IPS-15b (cell line): ENCODE results near the gene FAM3C.

Source experiments
- H3K27me3 ChIP-seq: one replicate; pipeline ENCODE4 v1.6.1; 2013; ENCODE audit warnings: low read length; ENCODE audit not compliant: control insufficient read depth, insufficient read depth
- H3K36me3 ChIP-seq: one replicate; pipeline ENCODE4 v1.6.1; 2013; ENCODE audit warnings: low read length; ENCODE audit not compliant: control insufficient read depth, insufficient read depth
- H3K4me1 ChIP-seq: one replicate; pipeline ENCODE4 v1.6.1; 2013; ENCODE audit warnings: mild to moderate bottlenecking, low read length; ENCODE audit not compliant: control insufficient read depth, insufficient read depth
- H3K4me3 ChIP-seq: one replicate; pipeline ENCODE4 v1.5.1; 2013; ENCODE audit warnings: low read depth, low read length
- H3K9ac ChIP-seq: one replicate; pipeline ENCODE4 v1.6.1; 2013; ENCODE audit warnings: low read depth, mild to moderate bottlenecking, low read length
- H3K9me3 ChIP-seq: one replicate; pipeline ENCODE4 v1.6.1; 2013; ENCODE audit warnings: mild to moderate bottlenecking, low read length; ENCODE audit not compliant: control insufficient read depth, insufficient read depth

The FAM3C gene

DNA sequence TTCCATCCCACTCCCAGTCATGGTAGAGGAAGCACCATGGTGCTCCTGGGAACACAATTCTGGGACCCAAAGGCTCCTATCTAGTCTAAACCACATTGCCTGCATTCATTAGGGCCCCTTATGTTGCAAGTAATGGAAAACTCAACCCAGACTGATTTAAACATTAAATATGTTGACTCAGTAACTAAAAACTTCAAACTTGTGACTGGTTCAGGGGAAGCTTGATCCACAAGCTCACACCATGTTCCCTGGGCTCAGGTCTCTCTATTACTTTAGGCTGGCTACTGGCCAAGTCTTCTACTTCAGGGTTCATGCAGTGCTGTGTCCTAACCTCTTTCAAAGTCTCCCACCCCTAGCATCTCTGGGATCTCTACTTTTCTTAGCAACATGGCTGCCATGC, 54.2 kb downstream of the FAM3C start:
- Histone ChIP-seq H3K27me3 (no peaks in the 10 kb centered on the region), H3K9ac (no peak overlapping the region), H3K9me3 (no peaks in the 10 kb centered on the region), H3K4me1 (no peaks in the 10 kb centered on the region), H3K36me3 (no peaks in the 10 kb centered on the region), H3K4me3 (no peak overlapping the region)

DNA sequence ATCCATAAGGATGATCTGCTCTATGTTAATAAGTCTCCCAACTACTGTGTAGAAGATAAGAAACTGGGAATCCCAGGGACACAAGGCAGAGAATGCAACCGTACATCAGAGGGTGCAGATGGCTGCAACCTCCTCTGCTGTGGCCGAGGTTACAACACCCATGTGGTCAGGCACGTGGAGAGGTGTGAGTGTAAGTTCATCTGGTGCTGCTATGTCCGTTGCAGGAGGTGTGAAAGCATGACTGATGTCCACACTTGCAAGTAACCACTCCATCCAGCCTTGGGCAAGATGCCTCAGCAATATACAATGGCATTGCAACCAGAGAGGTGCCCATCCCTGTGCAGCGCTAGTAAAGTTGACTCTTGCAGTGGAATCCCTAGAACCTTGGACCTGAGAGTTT, 57.0 kb downstream of the FAM3C start:
- no peaks in the 10 kb centered on the region for H3K36me3 ChIP-seq
- no peak overlapping the region for H3K4me3 ChIP-seq
- H3K9me3 ChIP-seq: no peaks in the 10 kb centered on the region
- no peaks in the 10 kb centered on the region for H3K4me1 ChIP-seq
- H3K9ac ChIP-seq: no peak overlapping the region
- no peaks in the 10 kb centered on the region for H3K27me3 ChIP-seq

DNA sequence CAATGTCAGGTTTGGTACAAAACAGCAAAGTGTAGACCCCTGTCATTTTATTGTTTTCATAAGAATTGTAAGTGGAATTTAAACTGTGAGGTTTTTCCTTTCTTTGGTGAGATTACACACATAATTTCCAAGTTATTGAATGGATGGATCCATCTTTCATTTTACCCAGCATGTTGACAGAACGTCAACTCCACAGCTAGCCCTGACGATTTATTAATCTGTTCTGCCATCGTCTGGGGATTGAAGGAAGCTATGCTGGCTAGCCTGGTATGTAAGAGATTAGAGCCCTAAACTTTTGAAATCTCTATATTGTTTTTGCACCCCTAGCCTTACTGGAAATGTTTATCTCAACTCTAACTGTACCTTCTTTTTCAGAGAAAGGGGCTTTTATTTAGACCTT, 58.7 kb downstream of the FAM3C start:
- no peaks in the 10 kb centered on the region for H3K9me3 ChIP-seq
- H3K4me1 ChIP-seq: no peaks in the 10 kb centered on the region
- no peak overlapping the region for H3K9ac ChIP-seq
- no peak overlapping the region for H3K4me3 ChIP-seq
- no peaks in the 10 kb centered on the region for H3K36me3 ChIP-seq
- H3K27me3 ChIP-seq: no peaks in the 10 kb centered on the region

DNA sequence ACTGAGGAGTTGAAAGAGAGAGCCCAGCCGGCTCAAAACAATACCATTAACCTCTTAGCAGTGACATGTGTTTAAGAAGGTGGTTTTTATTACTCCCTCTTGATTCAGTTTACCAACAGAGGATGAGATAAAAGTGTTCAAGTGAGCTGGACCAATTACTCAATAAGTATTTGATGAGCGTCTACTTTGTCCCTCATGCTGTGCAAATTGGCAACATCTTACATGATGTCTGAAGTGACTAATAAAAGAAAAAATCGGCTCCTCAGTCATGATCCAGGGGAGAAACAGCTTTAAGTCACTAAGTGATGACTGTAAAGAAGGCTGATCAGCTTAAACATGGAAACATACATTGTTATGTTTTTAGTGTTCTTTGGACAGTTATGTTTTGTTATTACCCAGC, 59.5 kb downstream of the FAM3C start:
- Histone ChIP-seq H3K4me3 (no peak overlapping the region), H3K27me3 (peaks cover 8% of the 10 kb centered on the region), H3K4me1 (no peaks in the 10 kb centered on the region), H3K9me3 (no peaks in the 10 kb centered on the region), H3K36me3 (no peaks in the 10 kb centered on the region), H3K9ac (no peak overlapping the region)

DNA sequence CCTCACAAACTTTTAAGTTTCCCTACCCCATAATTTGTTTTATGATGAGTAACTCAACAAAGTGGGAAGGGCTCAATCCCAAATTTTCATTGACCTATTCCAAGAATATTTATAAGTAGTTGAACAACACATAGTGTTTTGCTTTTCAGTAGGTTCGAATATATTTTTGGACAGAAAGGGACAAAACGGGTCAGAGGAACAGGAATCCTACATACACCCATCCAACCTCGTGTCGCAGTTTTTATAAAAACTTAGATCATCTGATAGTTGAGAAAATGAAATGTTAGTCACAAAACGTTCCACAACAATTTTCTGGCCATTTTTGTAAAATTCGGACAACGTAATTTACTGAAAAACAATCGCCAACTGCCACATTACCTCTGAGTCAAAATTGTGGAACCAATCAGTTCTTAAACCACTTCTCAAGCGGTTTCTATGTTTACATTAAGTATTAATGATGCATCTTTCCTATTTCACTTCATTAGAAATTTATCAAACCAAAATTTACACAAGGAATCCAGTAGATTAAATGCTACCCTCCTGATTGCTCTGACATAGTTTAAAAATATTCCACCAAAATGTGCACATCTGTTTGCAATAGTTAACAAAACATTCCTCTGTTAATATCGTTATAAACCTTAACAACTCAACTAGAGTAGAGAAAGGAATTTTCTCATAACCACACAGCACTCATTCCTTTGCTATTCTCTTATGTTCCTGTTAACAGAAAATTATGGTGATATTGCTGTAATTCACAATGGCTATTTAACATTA, 61.0 kb downstream of the FAM3C start:
- H3K9ac ChIP-seq: no peak overlapping the region
- no peak overlapping the region for H3K4me3 ChIP-seq
- H3K27me3 ChIP-seq: peaks cover 23% of the 10 kb centered on the region
- H3K36me3 ChIP-seq: no peaks in the 10 kb centered on the region
- H3K4me1 ChIP-seq: no peaks in the 10 kb centered on the region
- H3K9me3 ChIP-seq: no peaks in the 10 kb centered on the region

DNA sequence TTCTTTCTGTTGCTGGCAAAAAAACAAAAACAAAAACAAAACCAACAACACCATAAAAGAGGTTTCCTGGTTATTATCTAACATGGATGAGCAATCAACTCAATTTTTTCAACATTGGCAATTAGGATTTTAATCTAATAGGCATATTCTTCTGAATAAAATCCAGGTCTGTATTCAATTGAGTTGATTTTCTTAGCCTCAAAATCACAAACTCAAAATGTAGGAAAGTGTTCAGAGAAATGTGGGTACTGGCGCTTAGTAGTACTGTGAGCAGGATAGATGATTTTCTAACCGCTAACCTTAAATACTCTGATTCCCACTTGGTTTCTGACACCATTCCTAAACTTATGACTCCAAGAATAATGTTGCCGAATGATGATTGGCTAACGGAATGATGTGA, 61.7 kb downstream of the FAM3C start:
- no peak overlapping the region for H3K4me3 ChIP-seq
- H3K4me1 ChIP-seq: no peaks in the 10 kb centered on the region
- H3K36me3 ChIP-seq: no peaks in the 10 kb centered on the region
- H3K9ac ChIP-seq: no peak overlapping the region
- peaks cover 30% of the 10 kb centered on the region for H3K27me3 ChIP-seq
- H3K9me3 ChIP-seq: no peaks in the 10 kb centered on the region

DNA sequence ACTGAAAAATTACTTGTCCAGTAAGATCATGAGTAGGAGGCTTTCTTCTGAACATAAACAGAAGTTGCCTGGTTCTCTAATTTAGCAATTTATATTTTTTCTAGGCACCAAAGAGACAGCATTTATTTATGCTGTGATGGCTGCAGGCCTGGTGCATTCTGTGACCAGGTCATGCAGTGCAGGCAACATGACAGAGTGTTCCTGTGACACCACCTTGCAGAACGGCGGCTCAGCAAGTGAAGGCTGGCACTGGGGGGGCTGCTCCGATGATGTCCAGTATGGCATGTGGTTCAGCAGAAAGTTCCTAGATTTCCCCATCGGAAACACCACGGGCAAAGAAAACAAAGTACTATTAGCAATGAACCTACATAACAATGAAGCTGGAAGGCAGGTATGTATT, 64.5 kb downstream of the FAM3C start:
- H3K4me3 ChIP-seq: no peak overlapping the region
- H3K4me1 ChIP-seq: no peaks in the 10 kb centered on the region
- H3K9me3 ChIP-seq: no peaks in the 10 kb centered on the region
- peaks cover 48% of the 10 kb centered on the region for H3K27me3 ChIP-seq
- no peak overlapping the region for H3K9ac ChIP-seq
- H3K36me3 ChIP-seq: no peaks in the 10 kb centered on the region

DNA sequence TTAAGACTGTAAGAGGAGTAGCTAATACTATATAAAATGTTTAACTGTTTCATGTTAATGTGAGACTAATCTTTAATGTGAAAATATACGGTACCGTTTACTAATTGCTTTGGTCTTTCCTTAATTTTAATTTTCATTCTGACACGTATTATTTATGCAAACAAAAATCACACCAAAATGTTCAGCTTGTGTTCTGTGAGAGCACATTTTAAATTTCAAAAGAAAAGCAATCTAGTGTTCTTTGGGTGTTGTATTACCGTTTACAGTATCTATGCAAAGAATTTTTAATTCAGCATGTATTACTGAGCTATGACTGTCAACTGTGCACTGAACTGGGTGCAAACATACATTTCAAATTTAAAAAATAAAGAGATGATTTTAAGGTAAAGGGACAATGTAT, 65.1 kb downstream of the FAM3C start:
- no peaks in the 10 kb centered on the region for H3K4me1 ChIP-seq
- H3K9ac ChIP-seq: no peak overlapping the region
- H3K4me3 ChIP-seq: peak overlapping the region; percentile 73
- H3K36me3 ChIP-seq: no peaks in the 10 kb centered on the region
- H3K27me3 ChIP-seq: peaks cover 48% of the 10 kb centered on the region
- no peaks in the 10 kb centered on the region for H3K9me3 ChIP-seq

DNA sequence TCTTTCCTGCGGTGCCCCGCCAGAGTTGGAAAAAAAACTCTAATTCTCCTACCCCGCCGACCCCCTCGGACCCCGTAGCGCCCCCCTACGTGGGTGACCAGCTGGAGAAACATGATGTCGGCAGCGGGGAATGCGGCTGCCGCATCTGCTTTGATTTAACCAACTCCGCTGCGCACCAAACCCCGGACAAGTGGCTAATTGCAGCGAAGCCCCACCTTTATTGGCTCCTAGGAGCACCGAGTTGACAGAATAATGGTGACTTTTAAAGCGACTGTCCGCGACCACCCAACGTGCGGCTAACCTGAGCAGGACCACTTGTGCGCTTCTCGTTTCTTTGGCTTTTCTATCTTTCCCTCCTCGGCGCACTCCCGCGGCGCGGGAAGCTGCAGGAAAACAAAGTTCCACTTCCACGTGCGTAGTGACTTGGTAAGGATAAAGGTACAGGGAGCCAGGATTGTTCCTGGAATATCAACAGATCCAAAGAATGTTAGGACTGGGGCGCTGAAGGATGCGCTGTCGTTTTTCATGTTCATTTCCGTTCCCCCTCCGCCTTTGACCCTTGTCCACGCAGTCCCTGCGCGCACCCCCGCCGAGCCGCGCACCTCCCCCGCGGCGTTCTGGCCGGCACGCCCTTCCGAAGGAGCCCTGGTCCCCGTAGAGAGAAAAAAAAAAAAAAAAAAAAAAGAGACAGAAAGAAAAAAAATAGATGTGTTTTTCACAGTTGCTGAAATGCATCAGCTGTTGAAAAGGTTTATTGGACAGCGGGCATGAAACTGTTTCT, 65.9 kb downstream of the FAM3C start:
- H3K4me1 ChIP-seq: no peaks in the 10 kb centered on the region
- peak overlapping the region; percentile 73 for H3K4me3 ChIP-seq
- no peaks in the 10 kb centered on the region for H3K36me3 ChIP-seq
- no peaks in the 10 kb centered on the region for H3K9me3 ChIP-seq
- H3K27me3 ChIP-seq: peaks cover 48% of the 10 kb centered on the region
- no peak overlapping the region for H3K9ac ChIP-seq

DNA sequence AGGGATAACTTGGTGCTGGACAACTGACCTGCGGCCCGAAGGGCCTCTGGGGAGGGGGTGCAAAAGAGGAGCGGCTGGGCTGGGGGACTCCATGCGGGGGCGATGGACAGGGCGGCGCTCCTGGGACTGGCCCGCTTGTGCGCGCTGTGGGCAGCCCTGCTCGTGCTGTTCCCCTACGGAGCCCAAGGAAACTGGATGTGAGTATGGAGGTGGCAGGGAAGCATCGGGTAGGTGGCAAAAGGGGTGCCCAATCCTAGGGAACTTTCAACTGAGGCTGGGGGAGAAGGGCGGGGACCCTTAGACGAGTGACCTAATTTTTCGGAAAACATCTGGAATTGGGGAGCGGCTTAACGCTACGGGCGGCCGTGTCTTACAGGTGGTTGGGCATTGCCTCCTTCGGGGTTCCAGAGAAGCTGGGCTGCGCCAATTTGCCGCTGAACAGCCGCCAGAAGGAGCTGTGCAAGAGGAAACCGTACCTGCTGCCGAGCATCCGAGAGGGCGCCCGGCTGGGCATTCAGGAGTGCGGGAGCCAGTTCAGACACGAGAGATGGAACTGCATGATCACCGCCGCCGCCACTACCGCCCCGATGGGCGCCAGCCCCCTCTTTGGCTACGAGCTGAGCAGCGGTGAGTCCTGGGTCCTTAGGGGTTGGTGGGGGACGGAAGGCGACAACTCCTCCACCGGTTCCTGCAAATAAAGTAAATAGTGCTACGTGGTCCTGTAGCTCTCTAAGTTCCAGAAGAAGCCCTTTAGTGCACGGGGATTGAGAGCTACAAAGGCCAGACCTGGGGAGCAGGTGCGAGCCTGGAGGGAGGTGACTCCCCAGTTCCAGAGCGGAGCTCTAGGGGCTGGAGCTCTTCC, 66.7 kb downstream of the FAM3C start:
- H3K4me1 ChIP-seq: no peaks in the 10 kb centered on the region
- no peak overlapping the region for H3K9ac ChIP-seq
- H3K27me3 ChIP-seq: peaks cover 48% of the 10 kb centered on the region
- H3K36me3 ChIP-seq: no peaks in the 10 kb centered on the region
- H3K9me3 ChIP-seq: no peaks in the 10 kb centered on the region
- H3K4me3 ChIP-seq: peak overlapping the region; percentile 73

DNA sequence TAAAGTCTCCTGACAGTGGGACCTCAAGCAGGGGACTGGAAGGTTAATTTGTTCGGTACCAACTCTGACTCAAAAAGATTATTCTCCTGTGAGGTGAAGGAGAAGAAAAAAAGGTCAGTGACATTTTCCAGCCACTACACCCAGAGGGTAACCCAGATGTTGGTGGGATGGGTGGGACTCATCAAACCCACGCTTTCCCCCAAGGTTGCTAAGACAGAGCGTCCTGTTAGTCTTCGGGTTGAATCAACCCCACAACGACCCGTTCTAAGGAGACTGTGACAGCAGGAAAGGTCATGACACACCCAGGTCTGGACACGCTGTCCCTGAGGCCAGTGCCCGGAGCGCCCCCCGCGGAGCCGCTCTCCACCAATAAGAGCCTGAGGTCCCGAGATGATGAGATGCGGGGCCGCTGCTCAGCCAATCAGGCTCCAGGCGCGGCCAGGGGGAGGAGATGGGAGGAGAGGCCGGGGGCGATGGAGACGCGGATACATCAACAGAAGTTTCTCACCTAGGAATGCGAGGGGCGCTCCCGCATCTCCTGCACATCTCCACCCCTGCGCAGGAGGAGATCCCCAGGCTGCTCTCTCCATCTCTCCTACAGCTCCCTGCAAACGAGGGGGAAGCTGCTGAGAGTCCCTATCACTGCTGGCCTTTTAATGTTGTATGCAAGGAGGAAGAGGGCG, 67.5 kb downstream of the FAM3C start, which contains the start of gene WNT16:
Gene WNT16 (plus strand): TSS at position 493 of the 683 bp plus-strand sequence. CDS start 293 bp downstream, outside the sequence.
- Histone ChIP-seq H3K4me3 (peak within 1 kb of the TSS; percentile 73), H3K36me3 (no peaks in the 10 kb centered on the region), H3K9ac (no peak within 1 kb of the TSS), H3K4me1 (no peaks in the 10 kb centered on the region), H3K9me3 (no peaks in the 10 kb centered on the region), H3K27me3 (peaks cover 48% of the 10 kb centered on the region)
